HepG2 (cell line): ENCODE results near the gene TANGO2. TPM values are rescaled to one million over a fixed set of nuclear protein-coding genes. Genes with fewer than 3 reads are reported as not detected.

Source experiments
- ARID3A ChIP-seq: IDR thresholded peaks from 2 replicates; pipeline ENCODE4 v1.6.1; 2012; ENCODE audit warnings: low read depth, low read length, improper control_type of control experiment
- ATF2 ChIP-seq: sonication (generic); formaldehyde crosslinking; IDR thresholded peaks from 2 replicates; pipeline ENCODE4 v1.4.0; 2020; ENCODE audit warnings: missing genetic modification reagents
- CBX2 ChIP-seq, 2 experiments: fragments of 200-600 bp in 1 of 2; sonication (generic); formaldehyde crosslinking in 1 of 2; IDR thresholded peaks; 2 replicates each; pipeline versions ENCODE4 v1.7.0 to v1.8.1; 2018 to 2022; ENCODE audit warnings: low read depth in 2 of 2, low read length in 1 of 2, mild to moderate bottlenecking in 1 of 2, missing genetic modification reagents in 1 of 2
- CREB3 ChIP-seq: sonication (generic); formaldehyde crosslinking; IDR thresholded peaks from 2 replicates; pipeline ENCODE4 v1.5.0; 2020; ENCODE audit warnings: missing genetic modification reagents
- EHMT2 ChIP-seq: fragments of 200-600 bp; sonication (generic); IDR thresholded peaks from 2 replicates; pipeline ENCODE4 v1.7.0; 2017; ENCODE audit warnings: antibody characterized with exemption, low read depth, low read length, borderline replicate concordance
- GRHL1 ChIP-seq: sonication (generic); formaldehyde crosslinking; conservative IDR thresholded peaks from 2 replicates; pipeline ENCODE4 v1.8.0; 2022; ENCODE audit warnings: missing genetic modification reagents
- HNRNPUL1 ChIP-seq: fragments of 200-400 bp; formaldehyde crosslinking; IDR thresholded peaks from 2 replicates; pipeline ENCODE4 v1.6.1; 2017; ENCODE audit warnings: low read depth, mild to moderate bottlenecking, low read length, moderate library complexity
- KMT2A ChIP-seq: sonication (generic); formaldehyde crosslinking; IDR thresholded peaks from 2 replicates; pipeline ENCODE4 v1.4.0; 2020; ENCODE audit warnings: missing genetic modification reagents
- MAFG ChIP-seq: sonication (generic); formaldehyde crosslinking; IDR thresholded peaks from 2 replicates; pipeline ENCODE4 v1.5.1; 2020; ENCODE audit warnings: mild to moderate bottlenecking, missing genetic modification reagents
- PHF8 ChIP-seq: sonication (generic); formaldehyde crosslinking; IDR thresholded peaks from 2 replicates; pipeline ENCODE4 v1.5.0; 2020; ENCODE audit warnings: missing genetic modification reagents
- SMAD9 ChIP-seq: sonication (generic); formaldehyde crosslinking; IDR thresholded peaks from 2 replicates; pipeline ENCODE4 v1.5.1; 2020; ENCODE audit warnings: mild to moderate bottlenecking, missing genetic modification reagents
- TFDP1 ChIP-seq: IDR thresholded peaks from 2 replicates; pipeline ENCODE4 v1.6.1; 2016; ENCODE audit warnings: missing compliant biosample characterization, missing genetic modification reagents, borderline replicate concordance
- ZFP36L2 ChIP-seq: sonication (generic); formaldehyde crosslinking; IDR thresholded peaks from 2 replicates; pipeline ENCODE4 v1.4.0; 2020; ENCODE audit warnings: missing genetic modification reagents
- ZNF564 ChIP-seq: sonication (generic); formaldehyde crosslinking; IDR thresholded peaks from 2 replicates; pipeline ENCODE4 v1.8.1; 2023; ENCODE audit warnings: mild to moderate bottlenecking, missing genetic modification reagents
- ZNF691 ChIP-seq: sonication (generic); formaldehyde crosslinking; IDR thresholded peaks from 2 replicates; pipeline ENCODE4 v1.4.0; 2020; ENCODE audit warnings: missing genetic modification reagents, low read depth, mild to moderate bottlenecking, borderline replicate concordance
- ZNF749 ChIP-seq: sonication (generic); formaldehyde crosslinking; IDR thresholded peaks from 2 replicates; pipeline ENCODE4 v1.8.0; 2022; ENCODE audit warnings: mild to moderate bottlenecking, missing genetic modification reagents, moderate library complexity, borderline replicate concordance
- ZNF770 ChIP-seq: sonication (generic); formaldehyde crosslinking; IDR thresholded peaks from 2 replicates; pipeline ENCODE4 v1.5.0; 2020; ENCODE audit warnings: mild to moderate bottlenecking, missing genetic modification reagents
- polyA plus RNA-seq, 8 experiments: library from polyadenylated mRNA; depleted of rRNA in 3 of 8; stranded (reverse) in 7 of 8; unstranded in 1 of 8; fragments of >200 nt; fragmentation: Illumina TruSeq in 4 of 8; extraction: Trizol in 4 of 8; gene quantifications; 2 replicates each; pipeline versions ENCODE4 v1.2.1 to v1.2.3, GENCODE V29; 2011 to 2016; ENCODE audit warnings: low read depth in 4 of 8, missing spikeins in 1 of 8, mixed read lengths in 1 of 8; ENCODE audit not compliant: insufficient read depth in 1 of 8
- total RNA-seq, 5 experiments: library from RNA; depleted of rRNA; stranded (reverse); fragments of >200 nt; fragmentation: Illumina TruSeq; extraction: Trizol; gene quantifications; 2 replicates each; pipeline ENCODE4 v1.2.3, GENCODE V29; 2016; ENCODE audit warnings: low read depth in 1 of 5

Gene TANGO2
- total and polyA plus RNA-seq, 2 of the 13 experiments (the other 11 are each of a cell fraction or from before 2014, with no cell fraction given) = 12.9 to 14.8 TPM

GRCh38 chr22:20016734-20017621, 3.9 kb upstream of the TANGO2 start, which contains the start of gene ARVCF (continued):
- TF ChIP-seq ATF2 (CRISPR knock-in tag) (no peak), ZNF564 (no peak), ZNF749 (CRISPR knock-in tag) (no peak), GRHL1 (CRISPR knock-in tag) (no peak), CBX2 (IDR thresholded peaks at IDR 0.05; ENCODE audit: low read depth, low read length) (no peak), CBX2 (CRISPR knock-in tag; IDR thresholded peaks at IDR 0.05; ENCODE audit: low read depth) (no peak), ZNF691 (CRISPR knock-in tag) (no peak), ZFP36L2 (CRISPR knock-in tag) (no peak), KMT2A (CRISPR knock-in tag) (no peak), HNRNPUL1 (no peak), CREB3 (CRISPR knock-in tag) (no peak), ZNF770 (no peak), PHF8 (peak; percentile 30; the same call in 1 of the 2 replicates), ARID3A (no peak), SMAD9 (CRISPR knock-in tag) (no peak), EHMT2 (no peak), TFDP1 (CRISPR knock-in tag) (peak; percentile 72; the same call in 1 of the 2 replicates), MAFG (CRISPR knock-in tag) (no peak)
